Adipocyte (in vitro differentiated cells): Measurements from ENCODE around the gene STEEP1.

Experiments
- DNase-seq: peaks from one replicate; pipeline ENCODE4 v3.0.0-alpha.2; 2015; ENCODE audit warnings: low read depth
- H3K27me3 ChIP-seq: replicated peaks from 2 replicates; pipeline ENCODE4 v1.7.0; 2013; ENCODE audit warnings: mild to moderate bottlenecking, low read length, moderate library complexity; ENCODE audit not compliant: control insufficient read depth, insufficient read depth
- H3K36me3 ChIP-seq: 2 replicates; pipeline ENCODE4 v1.7.0; 2013; ENCODE audit warnings: low read length, mild to moderate bottlenecking, moderate library complexity; ENCODE audit not compliant: control insufficient read depth, insufficient read depth, severe bottlenecking
- H3K4me1 ChIP-seq: 2 replicates; pipeline ENCODE4 v1.7.0; 2013; ENCODE audit warnings: mild to moderate bottlenecking, low read length, moderate library complexity; ENCODE audit not compliant: control insufficient read depth, insufficient read depth
- H3K4me3 ChIP-seq: 2 replicates; pipeline ENCODE4 v1.7.0; 2013; ENCODE audit warnings: mild to moderate bottlenecking, low read length, moderate library complexity
- H3K9ac ChIP-seq: 2 replicates; pipeline ENCODE4 v1.7.0; 2013; ENCODE audit warnings: mild to moderate bottlenecking, low read length, moderate library complexity
- H3K9me3 ChIP-seq: 2 replicates; pipeline ENCODE4 v1.7.0; 2013; ENCODE audit warnings: mild to moderate bottlenecking, low read length, moderate library complexity; ENCODE audit not compliant: control insufficient read depth

Gene STEEP1

DNA sequence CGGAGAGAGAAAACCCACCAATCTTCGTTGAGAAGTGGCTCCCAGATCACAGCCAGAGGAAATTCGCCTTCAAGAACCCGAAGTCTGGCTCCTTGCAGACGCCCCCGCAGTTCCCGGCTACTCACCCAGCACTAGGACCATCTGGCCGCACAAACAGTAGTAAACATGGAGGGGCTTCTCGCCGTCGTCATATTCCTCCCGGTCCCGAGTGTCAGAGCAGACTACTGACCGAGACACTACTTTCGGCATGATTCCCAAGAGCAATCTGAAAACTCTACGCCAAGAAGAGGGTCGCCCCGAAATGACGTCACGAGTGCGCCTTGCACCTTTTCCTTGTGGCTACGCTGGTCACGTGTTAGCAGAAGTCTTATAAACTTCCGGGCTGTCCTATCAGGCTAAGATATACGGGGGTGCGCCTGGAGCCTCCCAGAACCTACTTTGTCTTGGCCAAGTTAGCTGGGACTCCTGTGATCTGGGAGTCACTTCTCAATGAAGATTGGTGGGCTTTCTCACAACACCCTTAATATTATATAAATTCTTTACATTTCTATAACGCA is at the start of gene STEEP1:
TSS of gene STEEP1 (minus strand) at position 303 of the 557 bp plus-strand sequence. CDS start at position 249, 54 bp downstream.
- Histone ChIP-seq H3K4me1 (no peaks in the 10 kb centered on the region), H3K27me3 (no peaks in the 10 kb centered on the region), H3K9me3 (no peaks in the 10 kb centered on the region), H3K9ac (peak within 1 kb of the TSS; percentile 92), H3K4me3 (peak within 1 kb of the TSS; percentile 88), H3K36me3 (peaks cover 5% of the 10 kb centered on the region)
- peak; percentile 93 for DNase-seq

DNA sequence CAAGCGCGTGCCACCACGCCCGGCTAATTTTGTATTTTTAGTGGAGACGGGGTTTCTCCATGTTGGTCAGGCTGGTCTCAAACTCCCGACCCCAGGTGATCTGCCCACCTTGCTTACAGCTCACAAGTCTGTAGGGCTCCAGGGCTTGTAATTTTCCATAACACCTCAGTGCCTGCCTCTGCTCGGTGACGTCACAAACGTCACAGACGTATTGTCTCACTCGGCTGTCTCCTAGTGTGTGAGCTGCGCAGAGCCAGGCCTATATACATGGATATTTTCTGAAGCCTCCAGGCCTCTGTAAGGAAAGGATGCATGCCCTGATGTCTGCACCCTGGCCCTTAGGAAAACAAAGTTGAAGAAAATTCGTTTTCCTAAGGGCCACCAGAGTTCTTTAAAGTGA is 49.6 kb upstream of the STEEP1 start:
- no peaks in the 10 kb centered on the region for H3K36me3 ChIP-seq
- H3K4me1 ChIP-seq, result no peaks in the 10 kb centered on the region
- no peaks in the 10 kb centered on the region for H3K9me3 ChIP-seq
- H3K4me3 ChIP-seq, result no peak overlapping the region
- H3K9ac ChIP-seq, result no peak overlapping the region
- no peak for DNase-seq
- H3K27me3 ChIP-seq, result peaks cover 11% of the 10 kb centered on the region

DNA sequence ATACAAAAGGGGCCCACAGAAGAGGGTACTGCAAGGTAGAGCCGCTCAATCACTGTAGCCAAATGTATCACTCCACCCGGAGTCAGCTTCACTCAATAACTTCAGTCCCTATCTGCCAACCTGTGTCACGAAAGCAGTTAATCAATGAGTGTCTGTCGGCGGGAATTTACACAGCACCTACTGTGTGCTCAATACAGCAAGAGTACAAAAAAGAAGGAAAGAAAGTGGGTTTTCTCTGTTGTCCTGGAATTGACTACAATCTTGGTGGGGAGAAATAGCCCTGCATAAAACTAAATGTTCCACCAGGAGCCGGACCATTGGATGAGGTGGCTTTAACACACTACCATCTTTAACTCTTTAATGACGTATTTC is 41.8 kb upstream of the STEEP1 start:
- no peaks in the 10 kb centered on the region for H3K9me3 ChIP-seq
- no peaks in the 10 kb centered on the region for H3K36me3 ChIP-seq
- peak overlapping the region; percentile 91 for H3K4me3 ChIP-seq
- H3K4me1 ChIP-seq, result peaks cover 9% of the 10 kb centered on the region
- no peak for DNase-seq
- H3K9ac ChIP-seq, result peak overlapping the region; percentile 92
- H3K27me3 ChIP-seq, result no peaks in the 10 kb centered on the region

DNA sequence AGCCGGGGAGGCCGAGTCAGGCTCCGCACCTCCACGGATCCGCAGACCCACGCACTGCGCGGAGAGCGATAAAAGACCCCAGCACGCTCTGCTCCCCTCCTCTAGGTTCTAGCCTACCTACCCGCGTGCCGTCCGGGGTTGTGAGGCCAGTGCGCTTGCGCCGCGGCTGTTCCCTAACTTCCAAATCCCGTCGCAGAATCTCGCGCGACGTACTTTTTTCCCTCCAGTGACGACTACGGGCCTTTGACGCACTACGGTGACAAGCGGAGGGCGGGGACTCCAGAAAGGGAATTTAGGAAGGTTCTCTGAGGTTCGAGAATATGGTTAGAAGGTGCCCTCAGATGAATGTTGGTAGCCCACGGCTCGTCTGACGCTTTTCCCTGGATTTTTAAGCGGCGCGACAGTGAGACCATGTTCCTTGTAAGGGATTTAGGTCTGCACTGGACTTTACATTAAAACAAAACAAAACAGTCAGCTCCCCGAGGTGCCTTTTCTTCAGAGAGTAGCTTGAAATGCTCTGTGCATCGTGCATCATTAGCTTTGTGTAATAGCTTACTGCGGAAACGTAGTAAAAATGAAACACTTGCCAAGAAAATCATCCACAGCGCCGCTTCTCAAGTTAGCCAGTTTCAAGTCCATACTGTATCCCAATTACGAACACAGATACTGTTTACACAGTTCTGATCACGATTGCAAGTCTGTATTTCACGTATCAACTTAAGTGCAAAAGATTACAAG is 41.2 kb upstream of the STEEP1 start, which contains the start of gene NKRF:
TSS of gene NKRF (minus strand) at position 145 of the 738 bp plus-strand sequence.
- H3K4me1 ChIP-seq, result peaks cover 9% of the 10 kb centered on the region
- H3K9ac ChIP-seq, result peak within 1 kb of the TSS; percentile 92
- H3K4me3 ChIP-seq, result peak within 1 kb of the TSS; percentile 91
- H3K36me3 ChIP-seq, result no peaks in the 10 kb centered on the region
- no peaks in the 10 kb centered on the region for H3K9me3 ChIP-seq
- DNase-seq, result peak; percentile 94
- H3K27me3 ChIP-seq, result no peaks in the 10 kb centered on the region

DNA sequence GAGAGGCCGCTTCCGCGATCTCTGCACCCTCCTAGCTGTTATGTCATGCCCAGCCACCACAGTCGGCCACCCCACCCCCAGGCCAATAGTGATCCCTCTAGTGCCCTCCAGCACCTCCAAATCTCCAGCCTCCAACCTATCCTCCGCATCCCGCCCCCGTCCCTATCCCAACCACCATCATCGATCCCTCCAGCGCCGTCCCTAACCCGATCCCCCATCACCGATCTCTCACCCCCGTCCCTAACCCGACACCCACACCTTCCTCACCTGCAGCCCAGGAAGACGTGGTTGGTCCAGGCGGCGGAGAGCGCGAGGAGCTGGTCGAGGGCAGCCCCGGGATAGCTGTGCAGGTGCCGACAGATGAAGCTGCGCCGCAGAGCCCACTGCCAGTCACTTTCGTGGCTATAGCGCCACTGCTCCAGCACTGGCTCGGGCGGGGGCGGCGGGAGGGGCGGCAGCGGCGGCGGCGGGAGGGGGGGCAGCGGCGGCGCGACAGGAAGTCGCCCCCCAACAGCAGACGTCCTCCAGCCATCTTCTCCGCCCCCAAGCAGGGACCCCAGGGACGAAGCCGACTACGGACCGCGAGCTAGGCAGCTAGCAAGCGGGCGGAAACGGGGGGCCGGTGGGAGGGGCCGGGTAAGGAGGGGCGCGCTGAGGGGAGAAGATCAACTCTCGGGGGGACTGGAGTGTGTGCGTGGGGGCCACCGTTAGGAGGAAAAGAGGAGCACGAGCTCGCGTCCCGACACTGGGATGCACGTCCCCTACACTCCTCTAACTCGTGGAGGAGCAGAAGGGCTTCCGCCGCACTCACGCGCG is 40.5 kb upstream of the STEEP1 start:
- no peaks in the 10 kb centered on the region for H3K36me3 ChIP-seq
- peaks cover 9% of the 10 kb centered on the region for H3K4me1 ChIP-seq
- peak; percentile 56 for DNase-seq
- peak overlapping the region; percentile 91 for H3K4me3 ChIP-seq
- no peaks in the 10 kb centered on the region for H3K27me3 ChIP-seq
- H3K9me3 ChIP-seq, result no peaks in the 10 kb centered on the region
- peak overlapping the region; percentile 92 for H3K9ac ChIP-seq

DNA sequence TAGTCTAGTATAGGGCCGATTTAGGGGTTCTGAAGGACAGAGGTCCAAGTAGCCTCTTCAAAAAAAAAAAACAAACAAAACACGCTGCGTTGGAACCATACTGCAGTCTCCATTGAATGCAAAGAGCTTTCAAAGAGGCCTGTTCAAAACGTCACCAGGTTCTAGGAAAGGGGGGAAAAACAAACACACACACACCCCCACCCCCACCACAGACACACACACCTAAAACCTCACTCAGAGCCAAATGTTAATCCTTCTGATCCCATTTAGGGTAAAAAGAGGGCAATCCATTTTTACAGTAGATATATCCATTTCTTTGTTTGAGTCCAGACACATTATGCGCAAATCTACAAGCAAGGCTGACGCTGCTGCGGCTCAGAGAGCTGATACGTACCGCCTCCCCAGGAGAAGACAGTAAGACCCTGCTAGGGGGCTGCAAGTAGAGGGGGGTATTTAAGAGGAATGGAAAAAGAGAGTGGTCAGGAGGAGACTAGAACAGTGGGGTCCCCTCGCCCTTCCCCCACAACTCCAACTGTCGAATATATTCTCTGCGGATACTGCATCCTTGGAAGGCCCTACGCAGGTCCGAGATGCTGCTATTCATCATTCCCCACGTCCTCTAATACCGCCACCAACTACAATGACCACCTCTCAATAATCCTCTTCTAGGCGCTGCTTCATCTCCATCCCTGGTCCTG is 39.7 kb upstream of the STEEP1 start:
- peaks cover 9% of the 10 kb centered on the region for H3K4me1 ChIP-seq
- no peaks in the 10 kb centered on the region for H3K36me3 ChIP-seq
- no peaks in the 10 kb centered on the region for H3K9me3 ChIP-seq
- peak overlapping the region; percentile 83 for H3K4me3 ChIP-seq
- no peak for DNase-seq
- peak overlapping the region; percentile 77 for H3K9ac ChIP-seq
- no peaks in the 10 kb centered on the region for H3K27me3 ChIP-seq

DNA sequence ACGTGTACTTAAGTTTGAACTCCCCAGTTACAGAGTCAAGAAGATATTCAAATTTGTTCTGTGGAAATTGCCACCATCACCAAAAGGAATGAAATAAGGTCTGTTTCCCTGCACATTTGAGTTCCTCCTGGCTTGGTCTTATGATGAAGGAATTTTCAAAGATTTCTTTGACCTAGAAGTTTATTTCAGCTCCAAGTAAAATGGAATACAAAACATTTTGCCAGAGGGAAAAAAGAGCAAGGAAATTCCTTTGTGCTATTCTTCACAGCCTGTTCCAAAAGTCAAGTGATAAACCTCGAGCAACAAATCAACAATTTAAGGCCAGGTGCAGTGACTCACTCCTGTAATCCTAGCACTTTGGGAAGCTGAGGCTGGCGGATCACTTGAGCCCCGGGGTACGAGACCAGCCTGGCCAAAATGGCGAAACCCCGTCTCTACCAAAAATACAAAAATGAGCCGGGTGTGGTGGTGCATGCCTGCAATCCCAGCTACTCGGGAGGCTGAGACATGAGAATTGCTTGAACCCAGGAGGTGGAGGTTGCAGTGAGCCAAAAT is 37.6 kb upstream of the STEEP1 start:
- H3K4me3 ChIP-seq, result no peak overlapping the region
- peaks cover 9% of the 10 kb centered on the region for H3K4me1 ChIP-seq
- no peak overlapping the region for H3K9ac ChIP-seq
- no peak for DNase-seq
- no peaks in the 10 kb centered on the region for H3K27me3 ChIP-seq
- no peaks in the 10 kb centered on the region for H3K9me3 ChIP-seq
- H3K36me3 ChIP-seq, result no peaks in the 10 kb centered on the region

DNA sequence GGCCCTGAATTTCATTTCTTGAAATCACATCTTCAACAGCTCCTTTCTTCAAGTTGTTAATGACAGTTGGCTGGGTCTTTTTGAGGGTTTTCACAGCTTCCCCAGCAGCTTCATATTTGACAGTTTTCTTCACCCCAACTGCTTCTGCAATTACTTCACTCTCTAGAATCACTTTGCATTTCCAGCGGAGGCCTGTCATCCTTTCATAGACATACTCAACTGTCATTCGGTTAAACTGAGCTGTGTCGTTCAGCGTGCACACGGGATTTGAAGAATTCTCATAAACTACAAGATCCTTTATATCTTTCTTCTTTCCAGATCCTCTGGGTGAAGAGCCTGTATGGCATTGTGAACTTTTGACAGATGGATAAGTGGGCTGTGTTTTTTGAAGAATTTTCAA is 24.6 kb upstream of the STEEP1 start:
- H3K4me1 ChIP-seq, result no peaks in the 10 kb centered on the region
- no peaks in the 10 kb centered on the region for H3K27me3 ChIP-seq
- DNase-seq, result no peak
- H3K36me3 ChIP-seq, result peaks cover 38% of the 10 kb centered on the region
- no peak overlapping the region for H3K4me3 ChIP-seq
- no peak overlapping the region for H3K9ac ChIP-seq
- no peaks in the 10 kb centered on the region for H3K9me3 ChIP-seq

DNA sequence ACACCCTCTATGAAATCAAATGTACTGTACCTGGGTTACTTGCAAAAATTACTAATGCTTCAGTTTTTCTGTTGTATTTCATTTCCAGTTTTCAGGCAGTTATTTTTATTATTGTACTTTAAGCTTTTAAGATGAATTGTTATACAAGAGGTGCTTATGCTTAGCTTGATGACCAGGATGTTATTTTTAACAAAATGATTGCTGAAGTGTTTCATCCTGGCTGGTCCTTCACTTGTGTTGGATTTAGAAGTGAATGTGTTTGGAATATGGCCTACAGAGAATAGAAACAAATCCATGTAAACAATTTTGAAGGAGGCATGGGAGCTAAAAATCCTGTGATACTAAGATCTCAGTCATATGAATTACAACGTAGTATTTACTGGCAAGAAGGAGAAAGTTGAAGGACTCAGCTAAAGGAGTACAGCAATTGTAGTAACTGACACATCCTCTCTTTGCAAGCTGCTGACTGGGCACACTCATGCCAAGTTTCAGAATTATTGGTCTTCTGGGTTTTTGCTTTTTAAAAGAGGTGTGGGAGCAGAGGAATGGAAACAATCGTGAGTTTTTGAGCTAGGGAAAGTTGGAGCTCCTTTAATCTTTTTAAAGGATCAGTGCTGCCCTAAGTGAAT is 18.3 kb upstream of the STEEP1 start:
- DNase-seq, result no peak
- H3K4me1 ChIP-seq, result no peaks in the 10 kb centered on the region
- no peak overlapping the region for H3K9ac ChIP-seq
- no peaks in the 10 kb centered on the region for H3K9me3 ChIP-seq
- H3K27me3 ChIP-seq, result no peaks in the 10 kb centered on the region
- no peak overlapping the region for H3K4me3 ChIP-seq
- peaks cover 5% of the 10 kb centered on the region for H3K36me3 ChIP-seq

DNA sequence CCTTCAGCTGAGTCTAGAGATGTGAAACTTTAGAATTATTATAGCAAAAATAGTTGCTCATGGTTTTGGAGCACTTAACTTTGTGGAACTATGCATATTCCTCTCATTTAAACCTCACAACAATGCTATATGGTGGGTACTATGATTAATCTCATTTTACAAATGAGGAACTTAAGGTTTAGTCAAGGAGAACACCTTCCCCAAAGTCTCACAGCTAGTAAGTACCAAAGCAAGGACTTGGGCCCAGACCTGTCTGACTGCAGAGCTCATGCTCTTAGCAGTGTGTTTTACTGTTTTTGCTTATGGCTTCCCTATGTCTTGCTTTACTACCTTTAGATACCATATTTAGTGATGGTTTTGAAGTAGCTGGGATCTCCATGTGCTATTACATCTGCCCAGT is 14.2 kb upstream of the STEEP1 start:
- no peak for DNase-seq
- no peak overlapping the region for H3K9ac ChIP-seq
- no peak overlapping the region for H3K4me3 ChIP-seq
- no peaks in the 10 kb centered on the region for H3K27me3 ChIP-seq
- peaks cover 12% of the 10 kb centered on the region for H3K36me3 ChIP-seq
- peaks cover 12% of the 10 kb centered on the region for H3K4me1 ChIP-seq
- H3K9me3 ChIP-seq, result no peaks in the 10 kb centered on the region
